ENCODE results near the gene GALNT8.

GRCh38 chr12:4736091-4736490 is 15.9 kb downstream of the GALNT8 start:
- TF ChIP-seq POLR2AphosphoS5 (IDR thresholded peaks at IDR 0.05; ENCODE audit: low read depth, low read length) (no peak), CEBPB (IDR thresholded peaks at IDR 0.05; ENCODE audit: low read depth) (no peak), CTCF (IDR thresholded peaks at IDR 0.05 in 2 of 3, conservative IDR thresholded peaks at IDR 0.05 in 1 of 3; ENCODE audit: borderline replicate concordance in 1 of 3, insufficient read depth in 1 of 3, low read depth in 2 of 3, low read length in 2 of 3) (no peak), EZH2 (IDR thresholded peaks at IDR 0.05) (no peak), MAX (IDR thresholded peaks at IDR 0.05) (no peak), REST (IDR thresholded peaks at IDR 0.05; ENCODE audit: low read depth) (no peak), ELF1 (IDR thresholded peaks at IDR 0.05; ENCODE audit: borderline replicate concordance, low read depth) (no peak), POLR2A (IDR thresholded peaks at IDR 0.05; ENCODE audit: borderline replicate concordance, extremely low read depth, insufficient read depth, insufficient read length) (no peak), EGR1 (IDR thresholded peaks at IDR 0.05; ENCODE audit: low read depth) (no peak), CBX3 (IDR thresholded peaks at IDR 0.05; ENCODE audit: low read depth) (no peak)

Measured in HCT116 (cell line).